ENCODE data around the gene CYP2C8.

Gene CYP2C8

GRCh38 chr10:95039281-95039680 lies 30.0 kb downstream of the CYP2C8 start:
- 40% methylated on average over 1 of the region's 2 CpGs for WGBS
- Histone ChIP-seq H2AK5ac (ENCODE audit: low read length, severe bottlenecking) (no peak overlapping the region), H3K27me3 (ENCODE audit: control insufficient read depth in 1 of 2, insufficient read depth in 1 of 2, low read length in 2 of 2) (no peaks in the 10 kb centered on the region), H2AFZ (ENCODE audit: low read depth, low read length) (no peak overlapping the region), H3K9me3 (ENCODE audit: control insufficient read depth, low read length) (no peaks in the 10 kb centered on the region), H3K9ac (ENCODE audit: low read length) (no peak overlapping the region), H3K23ac (ENCODE audit: low read length in 2 of 2) (no peak overlapping the region), H2BK120ac (ENCODE audit: low read depth, low read length) (no peak overlapping the region), H3K18ac (ENCODE audit: low read depth in 1 of 2, low read length in 2 of 2) (no peak overlapping the region), H3K4me3 (ENCODE audit: insufficient read depth in 1 of 2, low read depth in 1 of 2, low read length in 2 of 2) (no peak overlapping the region), H3K36me3 (ENCODE audit: control insufficient read depth in 1 of 2, insufficient read depth in 2 of 2, low read depth in 1 of 2, low read length in 2 of 2) (no peaks in the 10 kb centered on the region), H4K8ac (ENCODE audit: low read length) (no peak overlapping the region), H3K4ac (ENCODE audit: low read depth in 1 of 2, low read length in 2 of 2) (no peak overlapping the region), H3K14ac (ENCODE audit: low read length in 2 of 2) (no peak overlapping the region), H2BK5ac (ENCODE audit: low read depth, low read length, poor library complexity, severe bottlenecking) (no peak overlapping the region), H3K27ac (ENCODE audit: low read length, poor library complexity, severe bottlenecking) (no peak overlapping the region), H2BK12ac (ENCODE audit: low read length in 2 of 2) (no peak overlapping the region), H3K79me1 (replicated peaks; ENCODE audit: low read length, poor library complexity, severe bottlenecking) (no peaks in the 10 kb centered on the region), H2BK15ac (ENCODE audit: low read depth, poor library complexity, severe bottlenecking) (no peak overlapping the region), H3K4me1 (ENCODE audit: control insufficient read depth, insufficient read depth, low read depth, low read length) (no peaks in the 10 kb centered on the region), H4K91ac (ENCODE audit: low read length) (no peak overlapping the region), H3K4me2 (ENCODE audit: low read length, poor library complexity, severe bottlenecking) (no peak overlapping the region)
- DNase-seq: no peak

GRCh38 chr10:95035332-95036295 lies 33.7 kb downstream of the CYP2C8 start:
- H3K4me3 ChIP-seq (ENCODE audit: insufficient read depth in 1 of 2, low read depth in 1 of 2, low read length in 2 of 2): no peak overlapping the region
- H4K91ac ChIP-seq (ENCODE audit: low read length): no peak overlapping the region
- H3K4me1 ChIP-seq (ENCODE audit: control insufficient read depth, insufficient read depth, low read depth, low read length): no peaks in the 10 kb centered on the region
- H4K8ac ChIP-seq (ENCODE audit: low read length): no peak overlapping the region
- H3K27me3 ChIP-seq (ENCODE audit: control insufficient read depth in 1 of 2, insufficient read depth in 1 of 2, low read length in 2 of 2): no peaks in the 10 kb centered on the region
- no peak overlapping the region for H2AK5ac ChIP-seq (ENCODE audit: low read length, severe bottlenecking)
- no peaks in the 10 kb centered on the region for H3K79me1 ChIP-seq (replicated peaks; ENCODE audit: low read length, poor library complexity, severe bottlenecking)
- 46% methylated on average over 1 of the region's 4 CpGs for WGBS
- H2BK12ac ChIP-seq (ENCODE audit: low read length in 2 of 2): no peak overlapping the region
- no peak overlapping the region for H2BK120ac ChIP-seq (ENCODE audit: low read depth, low read length)
- no peak overlapping the region for H3K14ac ChIP-seq (ENCODE audit: low read length in 2 of 2)
- no peak overlapping the region for H3K4ac ChIP-seq (ENCODE audit: low read depth in 1 of 2, low read length in 2 of 2)
- H2BK5ac ChIP-seq (ENCODE audit: low read depth, low read length, poor library complexity, severe bottlenecking): no peak overlapping the region
- H2AFZ ChIP-seq (ENCODE audit: low read depth, low read length): no peak overlapping the region
- no peak overlapping the region for H2BK15ac ChIP-seq (ENCODE audit: low read depth, poor library complexity, severe bottlenecking)
- DNase-seq: no peak
- H3K18ac ChIP-seq (ENCODE audit: low read depth in 1 of 2, low read length in 2 of 2): no peak overlapping the region
- no peak overlapping the region for H3K23ac ChIP-seq (ENCODE audit: low read length in 2 of 2)
- no peaks in the 10 kb centered on the region for H3K9me3 ChIP-seq (ENCODE audit: control insufficient read depth, low read length)
- no peaks in the 10 kb centered on the region for H3K36me3 ChIP-seq (ENCODE audit: control insufficient read depth in 1 of 2, insufficient read depth in 2 of 2, low read depth in 1 of 2, low read length in 2 of 2)
- no peak overlapping the region for H3K4me2 ChIP-seq (ENCODE audit: low read length, poor library complexity, severe bottlenecking)
- H3K27ac ChIP-seq (ENCODE audit: low read length, poor library complexity, severe bottlenecking): no peak overlapping the region
- H3K9ac ChIP-seq (ENCODE audit: low read length): no peak overlapping the region

GRCh38 chr10:95034401-95034800 lies 34.9 kb downstream of the CYP2C8 start:
- Histone ChIP-seq H3K4me2 (ENCODE audit: low read length, poor library complexity, severe bottlenecking) (no peak overlapping the region), H4K91ac (ENCODE audit: low read length) (no peak overlapping the region), H2AK5ac (ENCODE audit: low read length, severe bottlenecking) (no peak overlapping the region), H3K4me1 (ENCODE audit: control insufficient read depth, insufficient read depth, low read depth, low read length) (no peaks in the 10 kb centered on the region), H2BK120ac (ENCODE audit: low read depth, low read length) (no peak overlapping the region), H2BK15ac (ENCODE audit: low read depth, poor library complexity, severe bottlenecking) (no peak overlapping the region), H3K79me1 (replicated peaks; ENCODE audit: low read length, poor library complexity, severe bottlenecking) (no peaks in the 10 kb centered on the region), H3K4me3 (ENCODE audit: insufficient read depth in 1 of 2, low read depth in 1 of 2, low read length in 2 of 2) (no peak overlapping the region), H3K9ac (ENCODE audit: low read length) (no peak overlapping the region), H2BK5ac (ENCODE audit: low read depth, low read length, poor library complexity, severe bottlenecking) (no peak overlapping the region), H3K4ac (ENCODE audit: low read depth in 1 of 2, low read length in 2 of 2) (no peak overlapping the region), H3K27me3 (ENCODE audit: control insufficient read depth in 1 of 2, insufficient read depth in 1 of 2, low read length in 2 of 2) (no peaks in the 10 kb centered on the region), H4K8ac (ENCODE audit: low read length) (no peak overlapping the region), H3K9me3 (ENCODE audit: control insufficient read depth, low read length) (no peaks in the 10 kb centered on the region), H3K14ac (ENCODE audit: low read length in 2 of 2) (no peak overlapping the region), H3K27ac (ENCODE audit: low read length, poor library complexity, severe bottlenecking) (no peak overlapping the region), H2BK12ac (ENCODE audit: low read length in 2 of 2) (no peak overlapping the region), H3K18ac (ENCODE audit: low read depth in 1 of 2, low read length in 2 of 2) (no peak overlapping the region), H3K23ac (ENCODE audit: low read length in 2 of 2) (no peak overlapping the region), H3K36me3 (ENCODE audit: control insufficient read depth in 1 of 2, insufficient read depth in 2 of 2, low read depth in 1 of 2, low read length in 2 of 2) (no peaks in the 10 kb centered on the region), H2AFZ (ENCODE audit: low read depth, low read length) (no peak overlapping the region)
- no peak for DNase-seq
- no CpG with 5 or more reads among the region's 4 CpGs for WGBS

- Histone ChIP-seq H3K18ac (ENCODE audit: low read depth in 1 of 2, low read length in 2 of 2) (no peak overlapping the region), H3K14ac (ENCODE audit: low read length in 2 of 2) (no peak overlapping the region), H2BK12ac (ENCODE audit: low read length in 2 of 2) (no peak overlapping the region), H2BK120ac (ENCODE audit: low read depth, low read length) (no peak overlapping the region), H3K79me1 (replicated peaks; ENCODE audit: low read length, poor library complexity, severe bottlenecking) (no peaks in the 10 kb centered on the region), H3K27ac (ENCODE audit: low read length, poor library complexity, severe bottlenecking) (no peak overlapping the region), H3K4me1 (ENCODE audit: control insufficient read depth, insufficient read depth, low read depth, low read length) (no peaks in the 10 kb centered on the region), H2AK5ac (ENCODE audit: low read length, severe bottlenecking) (no peak overlapping the region), H3K4me3 (ENCODE audit: insufficient read depth in 1 of 2, low read depth in 1 of 2, low read length in 2 of 2) (no peak overlapping the region), H3K23ac (ENCODE audit: low read length in 2 of 2) (no peak overlapping the region), H2BK5ac (ENCODE audit: low read depth, low read length, poor library complexity, severe bottlenecking) (no peak overlapping the region), H3K27me3 (ENCODE audit: control insufficient read depth in 1 of 2, insufficient read depth in 1 of 2, low read length in 2 of 2) (no peaks in the 10 kb centered on the region), H3K4me2 (ENCODE audit: low read length, poor library complexity, severe bottlenecking) (no peak overlapping the region), H3K9ac (ENCODE audit: low read length) (no peak overlapping the region), H4K91ac (ENCODE audit: low read length) (no peak overlapping the region), H3K9me3 (ENCODE audit: control insufficient read depth, low read length) (no peaks in the 10 kb centered on the region), H3K4ac (ENCODE audit: low read depth in 1 of 2, low read length in 2 of 2) (no peak overlapping the region), H2BK15ac (ENCODE audit: low read depth, poor library complexity, severe bottlenecking) (no peak overlapping the region), H3K36me3 (ENCODE audit: control insufficient read depth in 1 of 2, insufficient read depth in 2 of 2, low read depth in 1 of 2, low read length in 2 of 2) (no peaks in the 10 kb centered on the region), H4K8ac (ENCODE audit: low read length) (no peak overlapping the region), H2AFZ (ENCODE audit: low read depth, low read length) (no peak overlapping the region)
- no peak for DNase-seq
Measured at GRCh38 chr10:95031656-95032055, 37.6 kb downstream of the CYP2C8 start.

Measured in mesenchymal stem cell (in vitro differentiated cells and primary cell).